ENCODE data around the gene CLIC1. TPM values are rescaled to one million over a fixed set of nuclear protein-coding genes. Genes with fewer than 3 reads are reported as not detected.

The CLIC1 gene
- total RNA-seq, 5 donors from 2014 or later (not counting 1 experiment from before 2014, with no cell fraction given) = 89.5 to 146 (median 112) TPM

- ChIA-PET POLR2A (no interaction called here), CTCF (no interaction called here)
- Histone ChIP-seq H3K36me3 (ENCODE audit: control insufficient read depth in 2 of 2, extremely low read depth in 1 of 2, insufficient read depth in 1 of 2, low read length in 1 of 2) (peaks cover 20 to 63% of the 10 kb centered on the region in 2 donors), H3K27me3 (replicated peaks in 1 of 2; ENCODE audit: control insufficient read depth in 2 of 2, extremely low read depth in 1 of 2, insufficient read depth in 2 of 2, low read length in 1 of 2) (peaks cover 0 to 3% of the 10 kb centered on the region in 2 experiments), H3K4me3 (ENCODE audit: control insufficient read depth in 1 of 2, extremely low read depth in 1 of 2, low read length in 1 of 2) (no peak overlapping the region), H3K4me1 (ENCODE audit: control insufficient read depth in 1 of 2, extremely low read depth in 1 of 2, insufficient read depth in 2 of 2, low read length in 2 of 2) (peaks cover 0 to 24% of the 10 kb centered on the region in 2 experiments), H3K27ac (ENCODE audit: low read length) (no peak overlapping the region), H3K9me3 (no peaks in the 10 kb centered on the region)
- H3K4me1 Mint-ChIP-seq = peaks cover 18 to 23% (median 20%) of the 10 kb centered on the region in 3 donors
- H3K9me3 Mint-ChIP-seq = no peaks in the 10 kb centered on the region
- H3K4me3 Mint-ChIP-seq = no peak overlapping the region
- H3K27me3 Mint-ChIP-seq = no peaks in the 10 kb centered on the region
- H3K36me3 Mint-ChIP-seq = peaks cover 30% of the 10 kb centered on the region
- H3K27ac Mint-ChIP-seq = no peak overlapping the region
- no peak for ATAC-seq (replicated peaks in 1 of 4)
- no peak for DNase-seq
- WGBS (ENCODE audit: insufficient coverage) = 93% methylated on average over 10 of the region's 20 CpGs
These were observed 44.3 kb upstream of the CLIC1 start for GRCh38 chr6:31780507-31781243.

GRCh38 chr6:31779908-31780307 is 43.6 kb upstream of the CLIC1 start:
- ChIA-PET POLR2A (no interaction called here), CTCF (no interaction called here)
- Mint-ChIP-seq H3K27ac (no peak overlapping the region), H3K27me3 (no peaks in the 10 kb centered on the region), H3K4me3 (no peak overlapping the region), H3K36me3 (peaks cover 30% of the 10 kb centered on the region), H3K9me3 (no peaks in the 10 kb centered on the region), H3K4me1 (peaks cover 23 to 28% (median 24%) of the 10 kb centered on the region in 3 donors)
- DNase-seq (no peak), ATAC-seq (replicated peaks in 1 of 4) (no peak)
- no peak overlapping the region for H3K27ac ChIP-seq (ENCODE audit: low read length)
- no peaks in the 10 kb centered on the region for H3K9me3 ChIP-seq
- peaks cover 20 to 56% of the 10 kb centered on the region in 2 donors for H3K36me3 ChIP-seq (ENCODE audit: control insufficient read depth in 2 of 2, extremely low read depth in 1 of 2, insufficient read depth in 1 of 2, low read length in 1 of 2)
- H3K27me3 ChIP-seq (replicated peaks in 1 of 2; ENCODE audit: control insufficient read depth in 2 of 2, extremely low read depth in 1 of 2, insufficient read depth in 2 of 2, low read length in 1 of 2) = peaks cover 0 to 3% of the 10 kb centered on the region in 2 experiments
- WGBS (ENCODE audit: insufficient coverage) = over 99% methylated on average over 9 of the region's 10 CpGs
- no peak overlapping the region for H3K4me3 ChIP-seq (ENCODE audit: control insufficient read depth in 1 of 2, extremely low read depth in 1 of 2, low read length in 1 of 2)
- peaks cover 0 to 31% of the 10 kb centered on the region in 2 experiments for H3K4me1 ChIP-seq (ENCODE audit: control insufficient read depth in 1 of 2, extremely low read depth in 1 of 2, insufficient read depth in 2 of 2, low read length in 2 of 2)

- Histone ChIP-seq H3K9me3 (no peaks in the 10 kb centered on the region), H3K27me3 (replicated peaks in 1 of 2; ENCODE audit: control insufficient read depth in 2 of 2, extremely low read depth in 1 of 2, insufficient read depth in 2 of 2, low read length in 1 of 2) (peaks cover 0 to 2% of the 10 kb centered on the region in 2 experiments), H3K36me3 (ENCODE audit: control insufficient read depth in 2 of 2, extremely low read depth in 1 of 2, insufficient read depth in 1 of 2, low read length in 1 of 2) (peaks cover 20 to 49% of the 10 kb centered on the region in 2 donors), H3K4me3 (ENCODE audit: control insufficient read depth in 1 of 2, extremely low read depth in 1 of 2, low read length in 1 of 2) (no peak overlapping the region), H3K27ac (ENCODE audit: low read length) (no peak overlapping the region), H3K4me1 (ENCODE audit: control insufficient read depth in 1 of 2, extremely low read depth in 1 of 2, insufficient read depth in 2 of 2, low read length in 2 of 2) (peaks cover 0 to 33% of the 10 kb centered on the region in 2 experiments)
- 98% methylated on average over 32 of the region's 43 CpGs for WGBS (ENCODE audit: insufficient coverage)
- no peaks in the 10 kb centered on the region for H3K9me3 Mint-ChIP-seq
- H3K4me1 Mint-ChIP-seq = peaks cover 23 to 28% (median 24%) of the 10 kb centered on the region in 3 donors
- peaks cover 23% of the 10 kb centered on the region for H3K36me3 Mint-ChIP-seq
- ATAC-seq (replicated peaks in 1 of 4) = no peak
- DNase-seq = no peak
- H3K4me3 Mint-ChIP-seq = no peak overlapping the region
- ChIA-PET POLR2A (no interaction called here), CTCF (no interaction called here)
- no peak overlapping the region for H3K27ac Mint-ChIP-seq
- no peaks in the 10 kb centered on the region for H3K27me3 Mint-ChIP-seq
These were observed 42.9 kb upstream of the CLIC1 start for GRCh38 chr6:31778999-31779885.

- H3K4me1 Mint-ChIP-seq = peaks cover 23 to 32% (median 24%) of the 10 kb centered on the region in 3 donors
- WGBS (ENCODE audit: insufficient coverage) = 87% methylated on average over 5 of the region's 5 CpGs
- ATAC-seq (replicated peaks in 1 of 4) = no peak
- no peaks in the 10 kb centered on the region for H3K27me3 Mint-ChIP-seq
- Histone ChIP-seq H3K9me3 (no peaks in the 10 kb centered on the region), H3K27ac (ENCODE audit: low read length) (no peak overlapping the region), H3K36me3 (ENCODE audit: control insufficient read depth in 2 of 2, extremely low read depth in 1 of 2, insufficient read depth in 1 of 2, low read length in 1 of 2) (peaks cover 20 to 43% of the 10 kb centered on the region in 2 donors), H3K4me1 (ENCODE audit: control insufficient read depth in 1 of 2, extremely low read depth in 1 of 2, insufficient read depth in 2 of 2, low read length in 2 of 2) (peaks cover under 1 to 44% of the 10 kb centered on the region in 2 experiments), H3K4me3 (ENCODE audit: control insufficient read depth in 1 of 2, extremely low read depth in 1 of 2, low read length in 1 of 2) (no peak overlapping the region), H3K27me3 (replicated peaks in 1 of 2; ENCODE audit: control insufficient read depth in 2 of 2, extremely low read depth in 1 of 2, insufficient read depth in 2 of 2, low read length in 1 of 2) (no peaks in the 10 kb centered on the region)
- no peaks in the 10 kb centered on the region for H3K9me3 Mint-ChIP-seq
- CTCF ChIA-PET = interaction anchor here in 1 of 2 donors (0.6 kb wide), 1 partner anchor 87 kb away, joined by 3 read pairs; no protein-coding TSS in a partner anchor
- no peak for DNase-seq
- POLR2A ChIA-PET = no interaction called here
- H3K36me3 Mint-ChIP-seq = peaks cover 19% of the 10 kb centered on the region
- no peak overlapping the region for H3K4me3 Mint-ChIP-seq
- no peak overlapping the region for H3K27ac Mint-ChIP-seq
These were observed 41.9 kb upstream of the CLIC1 start for GRCh38 chr6:31778193-31778592.

- no peak for DNase-seq
- Histone ChIP-seq H3K27ac (ENCODE audit: low read length) (peak overlapping the region; percentile 54), H3K9me3 (no peaks in the 10 kb centered on the region), H3K27me3 (replicated peaks in 1 of 2; ENCODE audit: control insufficient read depth in 2 of 2, extremely low read depth in 1 of 2, insufficient read depth in 2 of 2, low read length in 1 of 2) (no peaks in the 10 kb centered on the region), H3K4me1 (ENCODE audit: control insufficient read depth in 1 of 2, extremely low read depth in 1 of 2, insufficient read depth in 2 of 2, low read length in 2 of 2) (peaks cover 5 to 49% of the 10 kb centered on the region in 2 experiments), H3K36me3 (ENCODE audit: control insufficient read depth in 2 of 2, extremely low read depth in 1 of 2, insufficient read depth in 1 of 2, low read length in 1 of 2) (peaks cover 20 to 39% of the 10 kb centered on the region in 2 donors), H3K4me3 (ENCODE audit: control insufficient read depth in 1 of 2, extremely low read depth in 1 of 2, low read length in 1 of 2) (no peak overlapping the region)
- ChIA-PET POLR2A (no interaction called here), CTCF (interaction anchor here in 1 of 2 donors (0.6 to 0.7 kb wide), 3 partner anchors 52 to 87 kb away, joined by 3 to 4 read pairs (median 3); no protein-coding TSS in a partner anchor)
- Mint-ChIP-seq H3K4me3 (no peak overlapping the region), H3K27me3 (no peaks in the 10 kb centered on the region), H3K9me3 (no peaks in the 10 kb centered on the region), H3K27ac (peak overlapping the region in 1 of 2 donors; percentile 28), H3K4me1 (peaks cover 28 to 37% (median 29%) of the 10 kb centered on the region in 3 donors), H3K36me3 (peaks cover 15% of the 10 kb centered on the region)
- ATAC-seq (replicated peaks in 1 of 4) = no peak
- WGBS (ENCODE audit: insufficient coverage) = 100% methylated on average over 3 of the region's 5 CpGs
These were observed 41.3 kb upstream of the CLIC1 start for GRCh38 chr6:31777667-31778050.

- H3K27ac ChIP-seq (ENCODE audit: low read length) = peak within 1 kb of the TSS; percentile 54
- no peak within 1 kb of the TSS for H3K4me3 ChIP-seq (ENCODE audit: control insufficient read depth in 1 of 2, extremely low read depth in 1 of 2, low read length in 1 of 2)
- H3K9me3 ChIP-seq = no peaks in the 10 kb centered on the region
- WGBS (ENCODE audit: insufficient coverage) = 13% methylated on average over 5 of the region's 15 CpGs
- Mint-ChIP-seq H3K4me3 (peak within 1 kb of the TSS in 1 of 3 donors; percentile 54), H3K4me1 (peaks cover 31 to 41% (median 32%) of the 10 kb centered on the region in 3 donors), H3K27ac (peak within 1 kb of the TSS; percentile 28 to 61), H3K36me3 (peaks cover 13% of the 10 kb centered on the region), H3K27me3 (no peaks in the 10 kb centered on the region), H3K9me3 (no peaks in the 10 kb centered on the region)
- CTCF ChIA-PET = interaction anchor here in 1 of 2 donors (0.6 to 0.7 kb wide), 2 partner anchors 53 to 80 kb away, joined by 3 to 4 read pairs; no protein-coding TSS in a partner anchor
- POLR2A ChIA-PET = no interaction called here
- no peaks in the 10 kb centered on the region for H3K27me3 ChIP-seq (replicated peaks in 1 of 2; ENCODE audit: control insufficient read depth in 2 of 2, extremely low read depth in 1 of 2, insufficient read depth in 2 of 2, low read length in 1 of 2)
- ATAC-seq (replicated peaks in 1 of 4) (peak; percentile 64 to 76 (median 71)), DNase-seq (peak in 34 of 35 experiments; percentile 10 to 69 (median 35))
- peaks cover 20 to 34% of the 10 kb centered on the region in 2 donors for H3K36me3 ChIP-seq (ENCODE audit: control insufficient read depth in 2 of 2, extremely low read depth in 1 of 2, insufficient read depth in 1 of 2, low read length in 1 of 2)
- peaks cover 8 to 54% of the 10 kb centered on the region in 2 experiments for H3K4me1 ChIP-seq (ENCODE audit: control insufficient read depth in 1 of 2, extremely low read depth in 1 of 2, insufficient read depth in 2 of 2, low read length in 2 of 2)
These were observed 40.8 kb upstream of the CLIC1 start, which contains the start of gene VWA7 for GRCh38 chr6:31776989-31777666. VWA7 (minus strand) TSS chr6:31777328; CDS start chr6:31776779, 549 bp downstream.
